GM23338 (cell line): ENCODE measurements around the gene MYO5A. TPM values are rescaled to one million over a fixed set of nuclear protein-coding genes. Genes with fewer than 3 reads are reported as not detected.
"Not testable (repeated sequence)": the region's sequence is repeated elsewhere in the genome, so short reads cannot be mapped to it uniquely, and the experiment has no call there.

Source experiments
- ATAC-seq: fragments of 200-7000 bp; cut with Tn5 transposase; 3 replicates; pipeline ENCODE4 v1.9.1; 2020
- DNase-seq: peaks from one replicate; pipeline ENCODE4 v3.0.0-alpha.2; 2015; ENCODE audit warnings: low spot score
- H2AFZ ChIP-seq: fragments of 200-600 bp; sonication (generic); 2 replicates; pipeline ENCODE4 v1.8.0; 2016; ENCODE audit warnings: antibody characterized with exemption, mild to moderate bottlenecking, moderate library complexity
- H3F3A ChIP-seq: fragments of 200-600 bp; sonication (generic); replicated peaks from 2 replicates; pipeline ENCODE4 v1.8.0; 2017; ENCODE audit warnings: antibody characterized with exemption, mixed run types, low read depth
- H3K27ac ChIP-seq: fragments of 200-600 bp; sonication (generic); 2 replicates; pipeline ENCODE4 v1.6.1; 2016; ENCODE audit warnings: low read depth
- H3K27me3 ChIP-seq: fragments of 200-600 bp; sonication (generic); 2 replicates; pipeline ENCODE4 v1.8.0; 2016; ENCODE audit warnings: mild to moderate bottlenecking, mixed run types, moderate library complexity; ENCODE audit not compliant: insufficient read depth
- H3K36me3 ChIP-seq: fragments of 200-600 bp; sonication (generic); 2 replicates; pipeline ENCODE4 v1.8.0; 2016; ENCODE audit warnings: mild to moderate bottlenecking; ENCODE audit not compliant: insufficient read depth
- H3K4me1 ChIP-seq: fragments of 200-600 bp; sonication (generic); 2 replicates; pipeline ENCODE4 v1.8.0; 2016; ENCODE audit warnings: mild to moderate bottlenecking, moderate library complexity; ENCODE audit not compliant: insufficient read depth
- H3K4me2 ChIP-seq: fragments of 200-600 bp; sonication (generic); 2 replicates; pipeline ENCODE4 v1.7.1; 2017; ENCODE audit warnings: mixed run types
- H3K4me3 ChIP-seq: fragments of 200-600 bp; sonication (generic); 2 replicates; pipeline ENCODE4 v1.6.1; 2016; ENCODE audit warnings: mixed run types
- H3K79me2 ChIP-seq: fragments of 200-600 bp; sonication (generic); replicated peaks from 2 replicates; pipeline ENCODE4 v1.8.0; 2017; ENCODE audit warnings: mild to moderate bottlenecking; ENCODE audit not compliant: insufficient read depth
- H3K9me2 ChIP-seq: fragments of 200-600 bp; sonication (generic); 2 replicates; pipeline ENCODE4 v1.8.0; 2017; ENCODE audit not compliant: insufficient read depth
- H4K20me1 ChIP-seq: fragments of 200-600 bp; sonication (generic); replicated peaks from 2 replicates; pipeline ENCODE4 v1.8.0; 2017; ENCODE audit warnings: mild to moderate bottlenecking; ENCODE audit not compliant: insufficient read depth
- H3K27ac Mint-ChIP-seq: 2 replicates; pipeline ENCODE4 v1.8.0; 2020; ENCODE audit warnings: inconsistent platforms, mild to moderate bottlenecking, moderate library complexity, mixed read lengths
- H3K27me3 Mint-ChIP-seq: 3 replicates; pipeline ENCODE4 v1.8.0; 2022; ENCODE audit warnings: low read depth, mild to moderate bottlenecking, moderate library complexity, mixed read lengths, inconsistent platforms; ENCODE audit not compliant: insufficient read depth, poor library complexity
- H3K36me3 Mint-ChIP-seq: 3 replicates; pipeline ENCODE4 v1.8.0; 2021; ENCODE audit warnings: low read depth, mild to moderate bottlenecking, inconsistent platforms, moderate library complexity, mixed read lengths
- H3K4me1 Mint-ChIP-seq: 3 replicates; pipeline ENCODE4 v1.8.0; 2020; ENCODE audit warnings: mild to moderate bottlenecking, inconsistent platforms, mixed read lengths
- H3K4me3 Mint-ChIP-seq: 3 replicates; pipeline ENCODE4 v1.8.0; 2021; ENCODE audit warnings: moderate library complexity, mild to moderate bottlenecking, inconsistent platforms, mixed read lengths
- H3K9me3 Mint-ChIP-seq: 3 replicates; pipeline ENCODE4 v1.8.0; 2020; ENCODE audit warnings: moderate library complexity, mild to moderate bottlenecking, inconsistent platforms, mixed read lengths
- JUNB ChIP-seq: IDR thresholded peaks from one replicate; pipeline ENCODE4 v1.6.1; 2016; ENCODE audit warnings: antibody characterized with exemption; ENCODE audit not compliant: unreplicated experiment
- ZNF114 ChIP-seq: fragments of 250-450 bp; sonication (Bioruptor Pico); IDR thresholded peaks from 2 replicates; pipeline ENCODE4 v1.5.0; 2020; ENCODE audit warnings: mild to moderate bottlenecking, moderate library complexity
- polyA plus RNA-seq: library from polyadenylated mRNA; unstranded; fragments of >200 nt; fragmentation: Nextera tagmentation; extraction: Ambion mirVana; gene quantifications from 2 replicates; pipeline ENCODE4 v1.2.1, GENCODE V29; 2016
- total RNA-seq: library from RNA; depleted of rRNA; stranded (reverse); fragments of >200 nt; shearing (Covaris generic); gene quantifications from 2 replicates; pipeline ENCODE4 v1.2.3, GENCODE V29; 2014
- TF ChIP-seq, protein P1 (sequence below), 2 experiments: fragments of 200-600 bp in 1 of 2; sonication (generic) in 1 of 2; conservative IDR thresholded peaks; 2 replicates each; pipeline versions ENCODE4 v1.5.1 to v1.6.1; 2016 to 2017; ENCODE audit warnings: antibody characterized with exemption in 2 of 2, low read depth in 2 of 2, mild to moderate bottlenecking in 2 of 2, moderate library complexity in 1 of 2

The MYO5A gene
- total and polyA plus RNA-seq, 2 experiments from 2014 or later: 5.7 to 31.8 TPM

DNA sequence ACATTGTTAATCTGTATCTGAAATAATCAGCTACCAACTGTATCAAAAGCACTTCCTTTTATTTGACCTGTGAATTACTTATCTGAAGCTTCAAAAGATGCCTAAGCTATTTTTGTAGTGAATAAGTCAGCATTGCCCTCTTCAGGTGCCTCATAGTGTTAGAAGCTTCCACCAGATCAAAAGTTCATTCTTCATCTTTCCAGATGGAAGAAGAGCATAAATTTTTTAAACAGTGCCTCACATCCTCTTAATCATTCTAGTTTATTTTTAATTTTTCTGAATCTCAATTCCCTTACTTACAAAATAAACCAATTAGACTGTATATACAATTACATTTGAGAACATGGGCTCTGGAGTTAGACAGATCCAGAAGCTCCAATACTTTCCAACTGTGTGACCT, 65.0 kb downstream of the MYO5A start:
- no peaks in the 10 kb centered on the region for H3K27me3 ChIP-seq
- no peak for DNase-seq

DNA sequence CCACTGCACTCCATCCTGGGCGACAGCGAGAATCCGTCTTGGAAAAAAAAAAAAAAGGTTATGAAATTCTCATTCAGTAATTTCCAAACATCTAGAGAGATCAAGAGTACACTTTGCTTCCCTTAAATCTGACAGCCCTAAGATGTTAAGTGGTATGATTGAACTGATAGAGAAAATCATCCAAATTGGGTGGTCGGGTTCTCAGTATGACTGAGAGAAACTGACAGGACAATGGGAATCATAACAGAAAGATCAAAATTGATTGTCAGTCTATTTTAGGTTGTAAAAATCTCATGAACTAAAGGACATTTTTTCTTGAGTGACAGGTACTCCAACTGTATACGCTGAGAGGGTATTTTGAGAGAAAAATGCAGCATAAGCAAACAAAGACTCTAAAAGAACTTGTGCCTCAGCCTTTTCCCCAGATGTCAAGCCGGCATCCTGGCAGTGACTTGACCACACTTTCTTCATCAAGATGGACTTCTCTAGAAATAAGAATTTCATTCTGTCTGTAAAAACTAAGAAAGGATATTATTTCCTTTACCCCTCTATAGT, 65.8 kb downstream of the MYO5A start:
- Mint-ChIP-seq H3K4me1 (peaks cover 16% of the 10 kb centered on the region), H3K4me3 (no peak overlapping the region), H3K36me3 (peaks cover 24% of the 10 kb centered on the region), H3K27ac (no peak overlapping the region), H3K27me3 (peaks cover 2% of the 10 kb centered on the region), H3K9me3 (peaks cover 19% of the 10 kb centered on the region)
- TF ChIP-seq ZNF114 (CRISPR knock-in tag): no peak
- Histone ChIP-seq H3K4me1 (peaks cover 15% of the 10 kb centered on the region), H3K9me2 (no peaks in the 10 kb centered on the region), H3K36me3 (0 out of 2 replicates have a peak, but pooled peaks cover 3% of the 10 kb centered on the region), H3K4me2 (no peak overlapping the region), H2AFZ (no peak overlapping the region), H3K79me2 (peaks cover 28% of the 10 kb centered on the region; the same call in 1 of the 2 replicates), H3K4me3 (no peak overlapping the region), H4K20me1 (no peaks in the 10 kb centered on the region), H3K27me3 (no peaks in the 10 kb centered on the region), H3F3A (no peaks in the 10 kb centered on the region), H3K27ac (no peak overlapping the region)
- ATAC-seq (no peak), DNase-seq (no peak)

More for the DNA sequence above, 65.0 kb downstream of the MYO5A start:
- peaks cover 25% of the 10 kb centered on the region; the same call in 1 of the 2 replicates for H3K79me2 ChIP-seq
- no peaks in the 10 kb centered on the region for H3K9me2 ChIP-seq
- H3K4me3 ChIP-seq: no peak overlapping the region
- no peak overlapping the region for H3K27ac ChIP-seq
- Mint-ChIP-seq H3K9me3 (peaks cover 19% of the 10 kb centered on the region), H3K4me1 (peaks cover 16% of the 10 kb centered on the region), H3K27ac (no peak overlapping the region), H3K4me3 (no peak overlapping the region), H3K27me3 (peaks cover 2% of the 10 kb centered on the region), H3K36me3 (peaks cover 21% of the 10 kb centered on the region)
- peaks cover 15% of the 10 kb centered on the region for H3K4me1 ChIP-seq
- H4K20me1 ChIP-seq: no peaks in the 10 kb centered on the region
- ATAC-seq: no peak
- no peak overlapping the region for H2AFZ ChIP-seq
- H3K36me3 ChIP-seq: 0 out of 2 replicates have a peak, but pooled peaks cover 3% of the 10 kb centered on the region
- TF ChIP-seq, protein P1, sequence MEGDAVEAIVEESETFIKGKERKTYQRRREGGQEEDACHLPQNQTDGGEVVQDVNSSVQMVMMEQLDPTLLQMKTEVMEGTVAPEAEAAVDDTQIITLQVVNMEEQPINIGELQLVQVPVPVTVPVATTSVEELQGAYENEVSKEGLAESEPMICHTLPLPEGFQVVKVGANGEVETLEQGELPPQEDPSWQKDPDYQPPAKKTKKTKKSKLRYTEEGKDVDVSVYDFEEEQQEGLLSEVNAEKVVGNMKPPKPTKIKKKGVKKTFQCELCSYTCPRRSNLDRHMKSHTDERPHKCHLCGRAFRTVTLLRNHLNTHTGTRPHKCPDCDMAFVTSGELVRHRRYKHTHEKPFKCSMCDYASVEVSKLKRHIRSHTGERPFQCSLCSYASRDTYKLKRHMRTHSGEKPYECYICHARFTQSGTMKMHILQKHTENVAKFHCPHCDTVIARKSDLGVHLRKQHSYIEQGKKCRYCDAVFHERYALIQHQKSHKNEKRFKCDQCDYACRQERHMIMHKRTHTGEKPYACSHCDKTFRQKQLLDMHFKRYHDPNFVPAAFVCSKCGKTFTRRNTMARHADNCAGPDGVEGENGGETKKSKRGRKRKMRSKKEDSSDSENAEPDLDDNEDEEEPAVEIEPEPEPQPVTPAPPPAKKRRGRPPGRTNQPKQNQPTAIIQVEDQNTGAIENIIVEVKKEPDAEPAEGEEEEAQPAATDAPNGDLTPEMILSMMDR (conservative IDR thresholded peaks at IDR 0.05; ENCODE audit: low read depth in 2 of 2): peak; percentile 14 to 33; a peak in 3 of 4 replicates
- TF ChIP-seq JUNB: no peak
- H3F3A ChIP-seq: no peaks in the 10 kb centered on the region
- no peak overlapping the region for H3K4me2 ChIP-seq

DNA sequence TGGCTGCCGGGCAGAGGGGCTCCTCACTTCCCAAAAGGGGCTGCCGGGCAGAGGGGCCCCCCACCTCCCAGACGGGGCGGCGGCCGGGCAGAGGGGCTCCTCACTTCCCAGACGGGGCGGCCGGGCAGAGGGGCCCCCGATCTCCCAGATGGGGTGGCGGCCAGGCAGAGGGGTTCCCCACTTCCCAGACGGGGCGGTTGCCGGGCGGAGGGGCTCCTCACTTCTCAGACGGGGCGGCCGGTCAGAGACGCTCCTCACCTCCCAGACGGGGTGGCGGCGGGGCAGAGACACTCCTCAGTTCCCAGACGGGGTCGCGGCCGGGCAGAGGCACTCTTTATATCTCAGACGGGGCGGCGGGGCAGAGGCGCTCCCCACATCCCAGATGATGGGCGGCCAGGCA, 69.0 kb downstream of the MYO5A start:
- H3K4me2 ChIP-seq, H3F3A ChIP-seq, H4K20me1 ChIP-seq, H3K27me3 Mint-ChIP-seq, H3K27ac ChIP-seq, H3K4me1 Mint-ChIP-seq, ATAC-seq, H3K4me3 Mint-ChIP-seq, DNase-seq, H3K36me3 ChIP-seq, H3K9me2 ChIP-seq, H3K4me1 ChIP-seq, H3K4me3 ChIP-seq, H3K27ac Mint-ChIP-seq, H3K27me3 ChIP-seq, H2AFZ ChIP-seq: not testable (repeated sequence)
- peaks cover 40% of the 10 kb centered on the region for H3K79me2 ChIP-seq
- peaks cover 27% of the 10 kb centered on the region for H3K9me3 Mint-ChIP-seq
- peaks cover 30% of the 10 kb centered on the region for H3K36me3 Mint-ChIP-seq

- H3K36me3 ChIP-seq, DNase-seq, H2AFZ ChIP-seq, H3K4me3 Mint-ChIP-seq, H3K4me3 ChIP-seq, H3K27ac ChIP-seq, H3K4me1 Mint-ChIP-seq, H3F3A ChIP-seq, H3K27me3 Mint-ChIP-seq, H3K27me3 ChIP-seq, ATAC-seq, H3K9me2 ChIP-seq, H4K20me1 ChIP-seq, H3K4me2 ChIP-seq, H3K4me1 ChIP-seq: not testable (repeated sequence)
- peaks cover 28% of the 10 kb centered on the region for H3K9me3 Mint-ChIP-seq
- H3K79me2 ChIP-seq: peaks cover 41% of the 10 kb centered on the region
- peak overlapping the region; percentile 58; the same call in 1 of the 2 replicates for H3K27ac Mint-ChIP-seq
- peaks cover 30% of the 10 kb centered on the region for H3K36me3 Mint-ChIP-seq
Observed at GRCh38 chr15:52459265-52459664, 69.4 kb downstream of the MYO5A start.
